SH-SY5Y (cell line): ENCODE results near the gene CHID1.

Source experiments
- GATA2 ChIP-seq: IDR thresholded peaks from 2 replicates; pipeline ENCODE4 v1.6.1; 2011; ENCODE audit warnings: mild to moderate bottlenecking, low read depth, low read length
- GATA3 ChIP-seq: IDR thresholded peaks from 2 replicates; pipeline ENCODE4 v1.6.1; 2011; ENCODE audit warnings: low read depth, mild to moderate bottlenecking, low read length, moderate library complexity

DNA sequence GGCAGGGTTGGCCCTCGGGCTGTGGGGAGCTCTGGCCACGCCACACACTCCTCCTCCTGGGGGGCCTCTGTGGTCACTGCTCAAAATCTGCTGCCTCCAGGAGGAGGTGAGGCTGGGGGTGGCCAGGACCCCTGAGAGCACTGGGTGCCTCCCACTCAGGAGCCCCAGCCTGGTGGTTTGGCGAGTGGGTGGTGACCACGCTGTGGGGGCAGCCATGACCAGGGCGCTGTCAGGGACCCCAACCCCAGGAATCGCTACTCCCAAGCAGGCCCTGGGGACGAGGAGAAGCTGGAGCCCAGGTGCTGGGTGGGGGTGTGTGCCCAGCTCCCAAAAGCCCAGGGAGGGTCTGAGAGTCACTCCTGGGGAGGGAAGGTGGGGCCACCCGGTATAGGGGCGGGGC, 37.8 kb downstream of the CHID1 start:
- no peak for TF ChIP-seq GATA2
- TF ChIP-seq GATA3: no peak
